ENCODE data around the gene ANKRD33B.

Gene ANKRD33B

DNA sequence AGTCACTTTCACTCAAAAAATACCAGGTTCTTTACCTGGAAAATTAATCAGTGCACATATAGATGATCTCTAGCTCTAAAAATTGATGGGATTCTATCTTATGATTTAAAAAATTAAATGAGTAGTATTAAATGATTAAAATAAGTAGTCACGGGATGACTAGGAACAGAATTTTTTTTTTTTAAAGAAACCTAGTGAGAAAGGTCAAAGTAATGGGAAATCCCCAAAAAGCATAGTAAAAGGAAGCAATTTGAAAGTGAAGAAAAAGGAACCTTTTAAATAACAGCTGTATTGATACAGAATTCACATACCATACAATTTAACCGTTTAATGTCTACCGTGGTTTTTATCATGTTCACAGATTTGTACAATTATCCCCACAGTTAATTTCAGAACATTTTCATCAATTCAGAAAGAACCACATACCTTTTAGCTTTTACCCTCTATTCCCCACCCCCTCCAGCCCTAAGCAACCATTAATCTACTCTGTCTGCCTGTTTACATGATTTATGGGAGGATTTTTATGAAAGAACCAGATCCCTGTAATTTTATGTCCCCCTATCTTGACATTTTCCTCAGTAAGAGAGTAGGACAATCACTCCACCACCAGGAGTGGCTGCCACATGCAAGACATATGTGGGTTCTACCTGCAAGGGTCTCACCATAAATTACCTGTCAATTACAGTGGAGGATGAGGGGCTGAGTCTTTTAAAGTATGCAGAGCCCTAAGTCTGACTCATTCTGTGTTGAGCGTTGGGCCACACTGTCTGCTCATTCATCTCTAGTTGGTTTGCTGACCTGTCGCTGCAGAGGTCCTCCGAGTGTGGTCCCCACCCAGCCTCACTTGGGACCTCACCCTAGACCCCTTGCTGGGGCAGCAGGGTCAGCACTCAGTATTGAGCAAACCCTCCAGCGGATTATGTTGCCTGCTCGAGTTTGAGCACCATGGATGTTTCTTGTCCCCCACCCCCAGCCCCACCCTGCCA is 16.0 kb downstream of the ANKRD33B start:
- no peak for DNase-seq

DNA sequence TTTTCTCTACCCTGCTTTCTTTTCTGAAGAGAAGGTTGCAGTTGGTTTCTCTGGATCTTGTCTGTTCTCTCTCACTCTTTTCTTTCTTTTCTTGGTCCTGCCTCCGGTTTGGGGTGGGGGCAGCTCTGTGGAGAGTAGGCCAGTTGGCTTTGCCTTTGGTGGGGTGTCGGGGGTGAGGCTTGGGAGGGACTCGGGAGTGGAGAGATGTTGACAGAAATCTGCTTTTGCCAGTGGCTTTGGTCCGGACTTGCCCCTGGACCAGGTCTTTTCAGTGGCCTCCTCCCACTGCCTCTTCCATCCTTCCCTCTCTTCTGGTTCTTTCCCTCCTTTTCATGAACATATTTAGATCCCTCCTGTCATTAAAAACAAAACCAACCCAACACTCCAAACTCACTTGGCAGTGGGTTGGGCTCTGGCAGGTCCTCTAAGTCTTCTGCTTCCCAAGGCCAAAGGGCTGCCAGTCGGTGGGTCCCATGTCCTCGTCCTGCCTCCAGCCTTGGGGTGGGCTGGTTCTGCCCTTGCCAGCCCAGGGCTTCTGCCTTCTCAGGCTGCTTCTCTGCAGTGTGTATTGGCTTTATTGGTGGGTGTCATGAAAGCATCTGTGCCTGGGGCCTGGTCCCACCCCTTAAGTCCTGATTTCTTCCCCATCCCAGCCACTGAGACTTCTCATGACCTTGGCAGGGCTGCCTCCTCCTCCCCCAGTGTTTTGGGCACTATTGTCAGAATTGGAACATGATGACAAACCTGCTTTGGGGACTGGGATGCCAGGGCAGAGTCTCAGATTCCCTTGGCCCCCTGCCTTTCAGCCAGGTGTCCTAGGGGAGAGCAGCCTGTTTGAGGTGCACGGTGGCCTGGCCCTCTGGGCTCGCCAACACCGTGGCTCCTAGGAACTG is 16.9 kb downstream of the ANKRD33B start:
- DNase-seq = no peak

GRCh38 chr5:10581424-10581748 is 17.5 kb downstream of the ANKRD33B start:
- no peak for DNase-seq

GRCh38 chr5:10581867-10582511 is 18.1 kb downstream of the ANKRD33B start:
- no peak for DNase-seq

GRCh38 chr5:10582512-10582897 is 18.6 kb downstream of the ANKRD33B start:
- DNase-seq = no peak

GRCh38 chr5:10583663-10584572 is 20.0 kb downstream of the ANKRD33B start:
- no peak for DNase-seq

DNA sequence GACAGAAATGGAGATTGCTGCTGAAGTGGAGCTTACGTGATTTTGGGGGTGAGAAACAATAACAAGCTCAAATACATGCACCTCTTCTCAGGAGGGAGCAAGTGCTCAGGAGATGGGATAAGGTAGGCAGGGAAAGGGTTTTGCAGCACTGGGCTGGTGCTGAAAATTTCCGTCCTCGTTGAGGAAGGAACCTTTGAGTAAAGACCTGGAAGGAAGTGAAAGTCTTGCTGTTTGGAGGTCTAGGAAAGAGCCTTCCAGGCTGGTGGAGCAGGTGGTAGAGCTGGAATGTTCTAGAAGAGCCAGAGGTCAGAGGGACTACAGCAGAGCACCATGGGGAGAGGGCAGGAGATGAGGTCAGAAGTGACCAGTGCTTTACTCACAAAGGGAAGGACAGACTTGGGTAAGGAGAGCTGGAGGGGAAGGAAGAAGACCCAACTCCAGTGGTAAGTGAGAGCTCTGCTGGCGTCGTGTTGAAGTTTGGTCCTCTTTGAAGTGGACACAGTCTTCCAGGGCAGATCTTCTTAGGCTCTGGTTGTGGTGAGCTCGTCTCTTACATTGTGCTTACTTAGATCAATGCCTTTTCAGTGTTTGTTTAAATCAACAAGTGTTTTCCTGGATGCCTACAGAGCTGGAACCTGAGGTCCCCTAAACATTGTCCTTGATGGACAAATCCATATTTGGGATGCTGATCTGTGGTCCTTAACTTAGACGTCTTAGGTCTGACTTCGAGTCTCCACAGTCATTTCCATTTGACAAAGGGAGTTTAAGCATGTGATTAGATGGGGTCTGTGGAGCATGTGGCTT is 21.0 kb downstream of the ANKRD33B start:
- no peak for DNase-seq

DNA sequence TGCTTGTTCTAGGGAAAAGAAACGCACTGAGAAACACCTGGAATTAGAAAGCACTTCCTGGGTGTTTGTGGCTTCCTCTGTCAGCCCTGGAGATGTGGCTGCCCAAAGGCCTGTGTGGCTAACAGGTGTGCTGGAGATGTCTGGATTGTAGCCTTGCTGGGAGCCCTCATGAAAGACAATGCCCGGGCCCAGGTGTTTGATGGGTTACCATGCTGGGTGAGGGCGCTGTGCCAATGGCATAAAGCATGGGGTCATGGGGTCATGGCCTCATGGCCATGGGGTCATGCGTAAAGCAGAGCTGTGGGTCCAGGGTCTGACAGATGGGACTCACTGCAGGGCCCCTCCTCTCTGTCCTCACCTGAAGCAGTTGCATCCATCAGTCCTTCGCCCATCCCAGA is 21.6 kb downstream of the ANKRD33B start:
- no peak for DNase-seq

DNA sequence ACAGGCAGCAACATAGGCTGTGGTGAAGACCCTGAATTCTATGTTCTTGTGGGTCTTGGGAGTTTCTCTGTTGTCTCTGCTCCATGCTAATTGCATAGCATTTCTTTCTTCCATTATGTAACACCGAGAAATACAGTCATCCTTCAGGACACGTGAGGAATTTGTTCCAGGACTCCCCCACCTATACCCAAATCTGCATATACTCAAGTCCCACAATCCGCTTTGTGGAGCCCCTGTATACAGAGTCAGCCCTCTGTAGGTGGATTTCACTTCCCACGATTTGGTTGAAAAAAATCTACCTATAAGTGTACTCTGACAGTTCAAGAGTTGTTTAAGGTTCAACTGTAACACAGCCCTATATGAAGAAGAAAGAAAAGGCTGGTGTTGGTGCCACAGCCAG is 22.1 kb downstream of the ANKRD33B start:
- DNase-seq = no peak

GRCh38 chr5:10586555-10586954 is 22.7 kb downstream of the ANKRD33B start:
- DNase-seq = no peak

- no peak for DNase-seq
These were observed 24.4 kb downstream of the ANKRD33B start for GRCh38 chr5:10588109-10588775.

- no peak for DNase-seq
These were observed 25.0 kb downstream of the ANKRD33B start for GRCh38 chr5:10588779-10589447.

DNA sequence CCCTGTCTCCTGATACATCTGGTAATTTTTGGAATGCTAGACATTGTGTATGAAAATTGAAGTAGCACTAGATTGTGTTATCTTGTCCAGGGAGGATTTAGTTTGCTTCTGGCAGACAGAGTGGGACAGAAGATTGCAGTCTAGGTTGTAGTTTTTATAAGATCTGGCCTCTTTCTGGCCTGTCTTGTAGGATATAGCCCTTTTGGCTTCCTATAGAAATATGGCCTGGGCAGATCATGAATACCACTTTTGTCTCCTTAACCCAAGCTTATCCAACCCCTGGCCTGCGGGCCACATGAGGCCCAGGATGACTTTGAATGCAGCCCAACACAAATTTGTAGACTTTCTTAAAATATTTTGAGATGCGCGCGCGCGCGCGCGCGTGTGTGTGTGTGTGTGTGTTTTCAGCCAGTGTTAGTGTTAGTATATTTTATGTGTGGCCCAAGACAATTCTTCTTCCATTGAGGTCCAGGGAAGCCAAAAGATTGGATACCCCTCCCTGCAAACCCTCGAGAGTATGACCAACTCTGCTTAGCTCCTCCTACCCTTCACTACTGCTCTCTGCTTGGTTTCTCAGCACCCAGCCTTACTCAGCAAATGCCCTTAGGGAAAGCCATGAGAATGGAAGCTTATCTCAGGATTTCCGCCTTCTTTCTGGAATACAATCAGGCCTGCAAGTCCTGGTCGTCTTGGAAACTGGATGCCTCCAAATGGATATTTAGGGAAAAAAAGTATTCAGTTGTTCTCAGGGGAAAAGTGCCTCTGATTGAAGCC is 26.5 kb downstream of the ANKRD33B start:
- DNase-seq = no peak

- DNase-seq = no peak
These were observed 27.3 kb downstream of the ANKRD33B start for GRCh38 chr5:10591159-10591558.

- DNase-seq = no peak
These were observed 28.1 kb downstream of the ANKRD33B start for GRCh38 chr5:10591966-10592365.

- DNase-seq = no peak
These were observed 28.7 kb downstream of the ANKRD33B start for GRCh38 chr5:10592601-10593000.

GRCh38 chr5:10593531-10594181 is 29.8 kb downstream of the ANKRD33B start:
- no peak for DNase-seq

GRCh38 chr5:10594591-10595210 is 30.8 kb downstream of the ANKRD33B start:
- no peak for DNase-seq

Measured in effector CD4-positive, alpha-beta T cell (primary cell).